GM12891 (cell line): ENCODE measurements around the gene DUSP8.

Source experiments
- POLR2A ChIP-seq: IDR thresholded peaks from 2 replicates; pipeline ENCODE4 v1.6.1; 2011; ENCODE audit warnings: low read depth, low read length, control low read depth
- POLR2AphosphoS5 ChIP-seq: IDR thresholded peaks from 2 replicates; pipeline ENCODE4 v1.6.1; 2011; ENCODE audit warnings: low read depth, low read length, control low read depth
- POU2F2 ChIP-seq: IDR thresholded peaks from 2 replicates; pipeline ENCODE4 v1.6.1; 2011; ENCODE audit warnings: low read depth, mild to moderate bottlenecking, control low read depth, low read length, moderate library complexity
- SPI1 ChIP-seq: IDR thresholded peaks from 2 replicates; pipeline ENCODE4 v1.6.1; 2011; ENCODE audit warnings: low read depth, low read length, control low read depth
- TAF1 ChIP-seq: IDR thresholded peaks from 2 replicates; pipeline ENCODE4 v1.6.1; 2011; ENCODE audit warnings: low read depth, low read length, control low read depth

GRCh38 chr11:1604181-1604580 lies 32.1 kb upstream of the DUSP8 start:
- TF ChIP-seq POLR2A (no peak), POLR2AphosphoS5 (no peak), TAF1 (no peak), SPI1 (no peak), POU2F2 (no peak)
